ENCODE data around the gene CLRN2.
"Not testable (repeated sequence)": the region's sequence is repeated elsewhere in the genome, so short reads cannot be mapped to it uniquely, and the experiment has no call there.

CLRN2 gene

DNA sequence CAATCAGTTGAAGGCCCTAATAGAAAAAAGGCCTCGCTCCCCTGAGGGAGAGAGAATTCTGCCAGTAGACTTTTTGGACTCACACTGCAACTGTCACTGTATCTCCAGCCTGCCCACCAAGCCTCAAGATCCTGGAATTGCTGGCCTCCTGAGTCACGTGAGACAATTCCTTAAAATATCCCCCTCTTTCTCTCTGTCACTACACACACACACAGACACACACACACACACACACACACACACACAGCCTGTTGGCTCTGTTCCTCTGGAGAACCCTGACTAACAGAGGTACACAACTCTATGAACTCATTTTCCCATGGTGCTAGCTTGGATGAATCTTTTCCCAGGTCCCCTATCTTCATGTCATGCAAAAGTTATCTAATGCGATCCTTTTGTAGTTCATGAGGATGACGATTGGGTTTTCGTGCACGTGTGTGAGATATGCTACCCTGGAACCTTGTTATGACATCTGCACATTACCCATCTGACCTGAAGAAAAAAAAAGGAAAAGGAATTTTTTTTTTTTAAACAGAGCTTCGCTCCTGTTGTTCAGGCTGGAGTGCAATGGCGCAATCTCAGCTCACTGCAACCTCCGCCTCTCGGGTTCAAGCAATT is 13.7 kb downstream of the CLRN2 start:
- TF ChIP-seq, protein P1, sequence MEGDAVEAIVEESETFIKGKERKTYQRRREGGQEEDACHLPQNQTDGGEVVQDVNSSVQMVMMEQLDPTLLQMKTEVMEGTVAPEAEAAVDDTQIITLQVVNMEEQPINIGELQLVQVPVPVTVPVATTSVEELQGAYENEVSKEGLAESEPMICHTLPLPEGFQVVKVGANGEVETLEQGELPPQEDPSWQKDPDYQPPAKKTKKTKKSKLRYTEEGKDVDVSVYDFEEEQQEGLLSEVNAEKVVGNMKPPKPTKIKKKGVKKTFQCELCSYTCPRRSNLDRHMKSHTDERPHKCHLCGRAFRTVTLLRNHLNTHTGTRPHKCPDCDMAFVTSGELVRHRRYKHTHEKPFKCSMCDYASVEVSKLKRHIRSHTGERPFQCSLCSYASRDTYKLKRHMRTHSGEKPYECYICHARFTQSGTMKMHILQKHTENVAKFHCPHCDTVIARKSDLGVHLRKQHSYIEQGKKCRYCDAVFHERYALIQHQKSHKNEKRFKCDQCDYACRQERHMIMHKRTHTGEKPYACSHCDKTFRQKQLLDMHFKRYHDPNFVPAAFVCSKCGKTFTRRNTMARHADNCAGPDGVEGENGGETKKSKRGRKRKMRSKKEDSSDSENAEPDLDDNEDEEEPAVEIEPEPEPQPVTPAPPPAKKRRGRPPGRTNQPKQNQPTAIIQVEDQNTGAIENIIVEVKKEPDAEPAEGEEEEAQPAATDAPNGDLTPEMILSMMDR (IDR thresholded peaks at IDR 0.05; ENCODE audit: low read depth, low read length) = no peak
- DNase-seq (ENCODE audit: extremely low read depth, low read depth) = no peak

DNA sequence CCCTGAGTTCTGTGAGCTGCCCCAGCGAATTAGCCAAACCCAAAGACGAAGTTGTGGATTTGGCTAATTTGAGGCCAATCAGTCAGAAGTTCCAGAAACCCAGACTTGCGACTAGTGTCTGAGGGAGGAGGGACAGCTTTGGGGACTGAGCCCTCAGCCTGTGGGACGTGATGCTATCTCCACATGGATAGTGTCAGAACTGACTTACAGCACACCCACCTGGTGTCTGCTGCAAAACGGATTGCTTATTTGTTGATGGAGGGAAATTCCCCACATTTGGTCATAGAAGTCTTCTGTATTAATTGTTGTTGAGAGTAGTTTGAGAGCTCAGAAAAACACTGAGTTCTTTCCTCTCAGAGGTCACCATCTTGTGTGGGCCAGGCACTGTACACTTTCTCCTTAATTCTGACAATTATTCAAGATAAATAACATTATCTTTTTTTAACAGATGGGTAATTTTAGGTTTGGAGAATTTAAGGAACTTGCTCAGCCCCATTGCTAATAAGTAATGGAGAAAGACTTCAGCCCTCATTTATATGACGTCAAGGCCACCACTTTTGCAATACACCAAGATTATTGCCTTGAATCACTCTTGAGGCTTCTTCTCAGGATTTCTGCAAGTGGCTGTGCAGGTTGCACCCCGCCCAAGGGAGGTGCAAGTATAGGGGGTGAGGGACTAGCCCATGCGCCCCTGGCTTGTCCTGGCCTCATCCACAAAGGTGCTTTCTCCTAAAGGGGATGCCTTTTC is 16.7 kb downstream of the CLRN2 start:
- DNase-seq (ENCODE audit: extremely low read depth, low read depth) = no peak
- TF ChIP-seq, protein P1 (IDR thresholded peaks at IDR 0.05; ENCODE audit: low read depth, low read length) = no peak

DNA sequence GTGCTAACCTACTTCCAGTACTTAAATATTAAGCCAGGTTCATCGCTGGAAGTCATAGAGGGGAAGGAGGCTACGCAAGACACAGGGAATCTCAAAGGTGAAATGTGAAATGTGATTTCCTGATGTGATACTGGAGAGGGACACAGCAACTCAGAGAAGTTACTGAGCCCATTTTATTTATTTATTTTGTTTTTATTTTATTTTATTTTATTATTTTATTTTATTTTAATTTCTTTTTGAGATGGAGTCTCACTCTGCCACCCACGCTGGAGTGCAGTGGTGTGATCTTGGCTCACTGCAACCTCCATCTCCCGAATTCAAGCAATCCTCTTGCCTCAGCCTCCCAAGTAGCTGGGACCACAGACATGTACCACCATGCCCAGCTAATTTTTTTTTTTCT is 19.7 kb downstream of the CLRN2 start:
- no peak for DNase-seq (ENCODE audit: extremely low read depth, low read depth)
- TF ChIP-seq, protein P1 (IDR thresholded peaks at IDR 0.05; ENCODE audit: low read depth, low read length) = no peak

DNA sequence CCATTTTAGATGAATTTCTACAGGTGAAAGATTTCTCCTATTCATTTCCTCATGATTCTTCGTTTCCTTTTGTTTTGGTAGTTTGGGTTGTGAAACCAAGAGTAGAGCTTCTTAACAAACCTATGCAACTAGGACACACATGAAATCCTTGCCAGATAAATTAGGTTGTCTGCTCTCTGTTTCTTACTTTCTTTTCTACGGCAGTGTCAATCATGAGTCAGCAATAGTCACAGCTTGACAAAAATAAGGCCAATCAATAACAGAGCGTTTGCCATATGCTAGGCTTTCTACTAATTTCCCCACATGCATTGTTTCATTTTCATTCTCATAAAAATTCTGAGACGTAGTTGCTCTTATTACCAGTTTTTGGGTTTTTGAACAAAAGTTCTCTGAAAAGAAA is 20.3 kb downstream of the CLRN2 start:
- DNase-seq (ENCODE audit: extremely low read depth, low read depth) = no peak
- TF ChIP-seq, protein P1 (IDR thresholded peaks at IDR 0.05; ENCODE audit: low read depth, low read length) = no peak

DNA sequence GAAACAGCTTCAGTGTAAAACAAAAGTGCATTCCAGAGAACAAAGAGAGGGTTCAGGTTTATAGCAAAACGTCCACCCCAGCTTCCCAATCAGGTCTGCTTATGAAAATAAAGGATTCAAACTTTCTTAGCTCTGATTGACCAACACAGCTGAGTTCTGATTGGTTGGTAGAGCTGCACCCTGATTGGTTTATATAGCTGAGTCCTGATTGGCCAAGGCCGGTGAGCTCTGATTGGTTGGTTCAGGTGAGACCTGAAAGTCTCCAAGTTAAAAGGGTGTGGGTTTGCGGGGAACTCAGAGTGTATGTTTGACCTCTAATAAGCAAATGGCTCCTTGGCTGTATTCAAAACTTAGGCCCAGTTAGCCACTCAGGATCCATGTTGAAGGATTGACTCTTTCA is 20.9 kb downstream of the CLRN2 start:
- DNase-seq (ENCODE audit: extremely low read depth, low read depth) = no peak
- TF ChIP-seq, protein P1 (IDR thresholded peaks at IDR 0.05; ENCODE audit: low read depth, low read length) = no peak

DNA sequence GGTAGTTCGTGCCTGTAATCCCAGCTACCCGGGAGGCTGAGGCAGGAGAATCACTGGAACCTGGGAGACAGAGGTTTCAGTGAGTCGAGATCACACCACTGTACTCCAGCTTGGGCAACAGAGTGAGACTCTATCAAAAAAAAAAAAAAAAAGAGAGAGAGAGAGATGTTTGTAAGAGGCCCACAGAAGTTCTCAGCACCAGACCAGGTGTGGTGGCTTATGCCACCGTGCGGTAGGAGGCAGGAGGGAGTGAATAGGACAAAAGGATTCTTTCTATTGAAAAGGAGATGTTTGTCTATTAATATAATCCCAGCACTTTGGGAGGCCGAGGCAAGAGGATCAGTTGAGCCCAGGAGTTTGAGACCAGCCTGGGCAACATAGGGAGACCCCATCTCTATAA is 22.1 kb downstream of the CLRN2 start:
- DNase-seq (ENCODE audit: extremely low read depth, low read depth) = not testable (repeated sequence)

DNA sequence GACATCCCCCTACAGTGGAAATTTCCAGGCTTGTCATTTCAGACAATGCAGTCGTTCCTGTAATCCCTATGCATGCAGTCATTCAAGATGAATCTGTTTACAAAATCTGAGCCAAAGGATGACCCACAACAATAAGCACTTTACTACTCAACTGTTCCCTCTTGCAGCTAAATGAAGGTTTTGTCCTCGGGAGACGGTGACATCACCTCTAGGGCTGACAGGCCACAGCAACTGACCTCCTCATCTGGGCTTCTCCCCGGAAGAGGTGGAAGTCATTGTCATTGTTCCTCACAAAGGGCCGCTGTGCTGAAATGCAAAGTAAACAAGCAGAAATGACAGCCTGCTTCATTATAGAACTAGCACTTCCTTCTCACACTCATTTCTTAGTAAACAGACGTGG is 29.2 kb downstream of the CLRN2 start:
- TF ChIP-seq, protein P1 (IDR thresholded peaks at IDR 0.05; ENCODE audit: low read depth, low read length) = no peak
- DNase-seq (ENCODE audit: extremely low read depth, low read depth) = no peak

DNA sequence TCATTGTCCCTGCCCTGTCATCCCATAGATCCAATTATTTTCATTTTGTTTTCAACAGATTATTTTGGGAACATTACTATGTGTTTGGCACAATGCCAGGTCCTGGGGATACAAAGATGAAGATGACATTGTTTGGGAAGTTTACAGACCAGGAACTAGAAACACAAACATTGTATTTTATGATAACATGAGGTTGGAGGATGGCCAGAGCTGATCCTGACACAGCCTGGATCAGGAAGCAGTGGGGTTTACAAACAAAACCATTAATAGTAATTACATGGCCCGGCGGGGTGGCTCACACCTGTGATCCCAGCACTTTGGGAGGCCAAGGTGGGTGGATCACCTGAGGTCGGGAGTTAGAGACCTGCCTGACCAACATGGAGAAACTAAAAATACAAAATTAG is 29.9 kb downstream of the CLRN2 start:
- DNase-seq (ENCODE audit: extremely low read depth, low read depth) = no peak
- TF ChIP-seq, protein P1 (IDR thresholded peaks at IDR 0.05; ENCODE audit: low read depth, low read length) = no peak

Measured in AG09319 (cell line).